Measurements from ENCODE around the gene GRHPR. TPM values are rescaled to one million over a fixed set of nuclear protein-coding genes. Genes with fewer than 3 reads are reported as not detected.

GRHPR gene
- total and polyA plus RNA-seq, 2 of the 4 experiments (the other 2 are of a cell fraction), result 182 to 191 TPM

DNA sequence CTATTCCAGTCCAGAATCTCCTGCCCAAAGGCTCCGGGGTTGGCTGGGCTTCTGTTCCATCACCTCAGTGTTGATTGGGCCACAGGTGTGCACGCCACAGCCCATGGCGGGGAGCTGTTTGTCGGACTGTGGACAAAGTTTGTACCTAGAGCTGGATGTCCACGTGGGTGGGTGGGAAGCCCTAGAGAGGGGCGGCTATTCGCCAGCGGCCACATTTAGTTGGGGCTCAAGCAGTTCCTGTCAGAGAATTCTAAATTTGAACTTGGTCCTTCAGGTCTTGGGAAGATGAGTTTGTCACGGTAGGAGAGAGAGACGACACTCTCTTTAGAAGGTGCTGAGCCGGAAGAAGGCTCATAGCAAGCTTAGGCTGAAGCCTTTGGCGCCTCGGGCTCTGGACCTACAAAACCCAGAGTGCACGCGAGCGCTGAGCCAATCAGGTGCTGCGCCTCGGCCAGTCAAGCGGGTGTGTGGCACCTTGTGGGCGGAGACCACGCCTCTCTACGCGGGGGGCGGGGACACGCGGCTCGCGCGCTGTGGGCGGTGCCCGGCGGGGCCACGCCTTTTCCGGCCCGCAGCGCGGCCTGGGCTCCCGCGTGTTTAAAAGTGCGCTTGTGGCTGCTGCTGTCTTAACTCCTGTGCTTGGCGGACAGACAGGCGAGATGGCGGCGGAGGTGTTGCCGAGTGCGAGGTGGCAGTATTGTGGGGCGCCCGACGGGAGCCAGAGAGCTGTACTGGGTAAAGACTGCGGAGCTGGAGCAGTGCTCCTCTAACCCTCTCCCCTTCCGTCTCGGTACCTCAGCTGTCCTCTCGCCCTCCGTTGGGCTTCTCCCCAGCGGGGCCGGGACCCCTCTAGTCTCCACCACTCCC is 63.1 kb downstream of the GRHPR start, which contains the start of gene POLR1E:
Gene POLR1E (plus strand): TSS at position 560 of the 867 bp plus-strand sequence. CDS start 100 bp downstream, at position 660.
- H3K4me3 ChIP-seq (ENCODE audit: insufficient read depth, low read depth, low read length), result peak within 1 kb of the TSS; percentile 77
- H2BK120ac ChIP-seq (ENCODE audit: low read depth, low read length), result peak within 1 kb of the TSS; percentile 37
- ChIA-PET CTCF (no interaction called here), POLR2A (ENCODE audit: unreplicated experiment) (no interaction called here)
- H3K4me1 ChIP-seq (ENCODE audit: control insufficient read depth, insufficient read depth, low read length), result peaks cover 11% of the 10 kb centered on the region
- peak within 1 kb of the TSS; percentile 77 for H4K91ac ChIP-seq (ENCODE audit: insufficient read depth, low read depth, low read length)
- H2BK5ac ChIP-seq (ENCODE audit: low read depth, low read length, poor library complexity, severe bottlenecking), result peak within 1 kb of the TSS; percentile 29
- H3K4me2 ChIP-seq (ENCODE audit: low read depth, low read length), result peak within 1 kb of the TSS; percentile 97
- H3K27ac ChIP-seq (ENCODE audit: insufficient read depth, low read length), result peak within 1 kb of the TSS; percentile 76
- in situ Hi-C loops (cut with MboI; ENCODE audit: low sequenced_read_pairs), result loop anchor here (10.0 to 25.0 kb wide), 3 partner anchors 289 to 877 kb away; partner anchors contain the start of gene SHB
- H4K8ac ChIP-seq (ENCODE audit: low read depth in 2 of 2, low read length in 2 of 2), result peak within 1 kb of the TSS; percentile 56 to 74
- H2BK15ac ChIP-seq (ENCODE audit: low read depth, low read length), result peak within 1 kb of the TSS; percentile 5; the same call in 1 of the 3 replicates
- BruUV-seq (replicated peaks), result no TSS peak
- peaks cover 5% of the 10 kb centered on the region; the same call in 1 of the 2 replicates for H3K9me1 ChIP-seq (ENCODE audit: insufficient read depth, low read length)
- peaks cover 4% of the 10 kb centered on the region; the same call in 1 of the 2 replicates for H3K27me3 ChIP-seq (ENCODE audit: control insufficient read depth, insufficient read depth, low read length)
- H4K5ac ChIP-seq (ENCODE audit: low read depth, low read length), result peak within 1 kb of the TSS; percentile 84
- H3K9me3 ChIP-seq (ENCODE audit: control insufficient read depth, insufficient read depth, low read length), result no peaks in the 10 kb centered on the region
- peak within 1 kb of the TSS; percentile 72 for H3K23ac ChIP-seq (ENCODE audit: low read depth, low read length)
- H3K56ac ChIP-seq (ENCODE audit: extremely low read depth, insufficient read depth, low read length), result peak within 1 kb of the TSS; percentile 76
- H3K18ac ChIP-seq (ENCODE audit: low read depth, low read length), result no peak within 1 kb of the TSS
- peak within 1 kb of the TSS; percentile 81 for H2AFZ ChIP-seq (replicated peaks; ENCODE audit: low read length, poor library complexity)
- H3K9ac ChIP-seq (ENCODE audit: low read depth, low read length), result peak within 1 kb of the TSS; percentile 59
- H3K4ac ChIP-seq (ENCODE audit: low read depth, low read length), result peak within 1 kb of the TSS; percentile 61
- dilution Hi-C loops (cut with HindIII; ENCODE audit: low sequenced_read_pairs, unreplicated experiment), result no loop called here
- peaks cover 12 to 27% of the 10 kb centered on the region in 2 experiments; a peak in 3 of 4 replicates for H3K79me1 ChIP-seq (ENCODE audit: low read depth in 1 of 2, low read length in 2 of 2)
- 0% methylated on average over 26 of the region's 56 CpGs; no CpG with 5 or more reads in 1 of the 2 experiments for WGBS, 2 experiments (ENCODE audit: extremely low coverage in 2 of 2, insufficient read length in 1 of 2)
- H2AK5ac ChIP-seq (ENCODE audit: low read depth, low read length), result peak within 1 kb of the TSS; percentile 77
- ATAC-seq (ENCODE audit: low read depth), result peak; percentile 91
- H3K14ac ChIP-seq (replicated peaks; ENCODE audit: low read depth, low read length), result peak within 1 kb of the TSS; percentile 79
- no peak within 1 kb of the TSS; the same call in 1 of the 2 replicates for H2BK20ac ChIP-seq (ENCODE audit: low read depth, low read length)
- H3K36me3 ChIP-seq (ENCODE audit: control insufficient read depth, insufficient read depth, low read length), result peaks cover 5% of the 10 kb centered on the region
- peak within 1 kb of the TSS; percentile 98 for H2AK9ac ChIP-seq (replicated peaks; ENCODE audit: low read depth, low read length, poor library complexity)
- DNase-seq, result peak; percentile 89
- peaks cover 7% of the 10 kb centered on the region; the same call in 1 of the 2 replicates for H4K20me1 ChIP-seq (ENCODE audit: insufficient read depth, low read length)
- intact Hi-C loops (cut with micrococcal nuclease), result loop anchor here (10.0 kb wide), 1 partner anchor 919 kb away; no protein-coding TSS in a partner anchor
- no peak for TF ChIP-seq ELK1 (IDR thresholded peaks at IDR 0.05; ENCODE audit: borderline replicate concordance, low read depth, low read length)
- TF ChIP-seq CTCF (conservative IDR thresholded peaks at IDR 0.05; ENCODE audit: low read depth, low read length), result no peak
- peak; percentile 95 for TF ChIP-seq POLR2A (IDR thresholded peaks at IDR 0.05; ENCODE audit: low read depth, low read length)
- TF ChIP-seq RFX5 (IDR thresholded peaks at IDR 0.05; ENCODE audit: low read depth, low read length), result no peak
- TF ChIP-seq RCOR1 (IDR thresholded peaks at IDR 0.05; ENCODE audit: insufficient replicate concordance, low read length), result no peak
- peak; percentile 97 for TF ChIP-seq MXI1 (IDR thresholded peaks at IDR 0.05; ENCODE audit: borderline replicate concordance, low read depth, low read length)
- peak; percentile 79 for TF ChIP-seq USF2 (IDR thresholded peaks at IDR 0.05; ENCODE audit: low read depth, low read length)
- no peak for TF ChIP-seq NFE2L2 (IDR thresholded peaks at IDR 0.05; ENCODE audit: low read depth, low read length)
- TF ChIP-seq FOS (IDR thresholded peaks at IDR 0.05; ENCODE audit: low read depth, low read length), result no peak
- TF ChIP-seq MAFK (IDR thresholded peaks at IDR 0.05; ENCODE audit: low read depth, low read length), result no peak
- no peak for TF ChIP-seq SMC3 (IDR thresholded peaks at IDR 0.05; ENCODE audit: low read depth, low read length)
- no peak for TF ChIP-seq CEBPB (IDR thresholded peaks at IDR 0.05; ENCODE audit: low read depth, low read length)
- peak; percentile 72; the same call in 1 of the 2 replicates for TF ChIP-seq MAZ (IDR thresholded peaks at IDR 0.05; ENCODE audit: borderline replicate concordance, low read depth, low read length)
